ENCODE measurements around the gene OR56B4.

DNA sequence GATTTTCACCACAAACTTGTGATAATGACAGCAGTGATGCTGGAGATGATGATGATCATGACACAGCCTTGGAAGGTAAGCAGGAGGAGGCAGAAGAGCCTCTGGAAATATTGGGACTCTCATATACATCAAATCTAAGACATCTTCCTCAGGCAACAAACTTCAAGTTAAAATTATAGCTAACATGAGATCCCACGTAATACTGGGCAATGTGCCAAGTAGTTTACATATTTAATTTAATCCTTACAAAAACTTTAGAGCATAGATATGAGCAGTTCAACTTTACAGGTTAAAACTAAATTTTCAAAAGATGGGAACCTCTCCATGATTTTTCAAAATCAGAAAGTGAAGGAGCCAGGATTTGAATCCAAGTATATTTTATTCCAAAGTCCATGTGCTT, 43.6 kb downstream of the OR56B4 start:
- TF ChIP-seq, protein P1, sequence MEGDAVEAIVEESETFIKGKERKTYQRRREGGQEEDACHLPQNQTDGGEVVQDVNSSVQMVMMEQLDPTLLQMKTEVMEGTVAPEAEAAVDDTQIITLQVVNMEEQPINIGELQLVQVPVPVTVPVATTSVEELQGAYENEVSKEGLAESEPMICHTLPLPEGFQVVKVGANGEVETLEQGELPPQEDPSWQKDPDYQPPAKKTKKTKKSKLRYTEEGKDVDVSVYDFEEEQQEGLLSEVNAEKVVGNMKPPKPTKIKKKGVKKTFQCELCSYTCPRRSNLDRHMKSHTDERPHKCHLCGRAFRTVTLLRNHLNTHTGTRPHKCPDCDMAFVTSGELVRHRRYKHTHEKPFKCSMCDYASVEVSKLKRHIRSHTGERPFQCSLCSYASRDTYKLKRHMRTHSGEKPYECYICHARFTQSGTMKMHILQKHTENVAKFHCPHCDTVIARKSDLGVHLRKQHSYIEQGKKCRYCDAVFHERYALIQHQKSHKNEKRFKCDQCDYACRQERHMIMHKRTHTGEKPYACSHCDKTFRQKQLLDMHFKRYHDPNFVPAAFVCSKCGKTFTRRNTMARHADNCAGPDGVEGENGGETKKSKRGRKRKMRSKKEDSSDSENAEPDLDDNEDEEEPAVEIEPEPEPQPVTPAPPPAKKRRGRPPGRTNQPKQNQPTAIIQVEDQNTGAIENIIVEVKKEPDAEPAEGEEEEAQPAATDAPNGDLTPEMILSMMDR (IDR thresholded peaks at IDR 0.05): no peak
- no peak for TF ChIP-seq POLR2A (IDR thresholded peaks at IDR 0.05)
